B cell (primary cell): Measurements from ENCODE around the gene B4GALT1.

Experiments used
- EZH2 ChIP-seq: IDR thresholded peaks from 2 replicates; pipeline ENCODE4 v1.6.1; 2012; ENCODE audit warnings: borderline replicate concordance, low read depth, mild to moderate bottlenecking, moderate library complexity, low read length; ENCODE audit not compliant: insufficient read depth, poor library complexity, severe bottlenecking
- TF ChIP-seq, protein P1 (sequence below): fragments of 200-600 bp; IDR thresholded peaks from one replicate; pipeline ENCODE4 v1.8.0; 2022; ENCODE audit warnings: antibody characterized with exemption, mild to moderate bottlenecking

DNA sequence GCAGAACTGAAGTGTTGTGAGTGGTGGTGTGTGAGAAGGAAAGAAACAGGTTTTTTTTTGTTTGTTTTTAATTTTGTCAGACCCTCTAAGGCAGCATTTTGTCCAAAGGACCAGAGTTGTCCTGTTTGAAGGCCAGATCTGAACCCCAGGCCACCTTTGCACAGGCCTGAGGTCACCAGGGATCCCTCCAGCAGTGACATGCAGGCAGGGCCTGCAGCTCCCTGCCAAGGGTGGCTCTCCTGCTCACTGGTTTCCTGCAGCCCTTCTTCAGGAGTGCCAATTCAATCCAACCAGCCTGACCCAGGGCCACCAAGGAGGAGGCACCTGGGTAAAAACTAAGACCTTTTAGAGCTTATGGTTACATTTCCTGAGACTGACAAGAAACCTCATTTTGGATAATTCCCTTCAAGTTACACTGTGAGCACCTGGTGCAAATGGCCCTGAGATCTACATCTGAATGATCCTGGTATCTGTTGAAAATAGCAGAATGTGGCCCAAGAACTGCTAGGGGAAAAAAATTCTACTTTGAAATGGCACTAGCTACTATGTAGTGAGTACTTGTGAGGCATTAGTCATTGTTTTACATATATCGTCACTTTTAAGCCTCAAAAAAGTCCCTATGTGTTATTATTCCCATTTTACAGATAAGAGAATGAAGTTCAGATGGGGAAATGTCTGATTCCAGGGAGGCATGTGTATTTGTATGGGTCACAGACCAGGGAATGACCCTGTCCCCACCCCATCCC lies 57.1 kb downstream of the B4GALT1 start:
- TF ChIP-seq, protein P1, sequence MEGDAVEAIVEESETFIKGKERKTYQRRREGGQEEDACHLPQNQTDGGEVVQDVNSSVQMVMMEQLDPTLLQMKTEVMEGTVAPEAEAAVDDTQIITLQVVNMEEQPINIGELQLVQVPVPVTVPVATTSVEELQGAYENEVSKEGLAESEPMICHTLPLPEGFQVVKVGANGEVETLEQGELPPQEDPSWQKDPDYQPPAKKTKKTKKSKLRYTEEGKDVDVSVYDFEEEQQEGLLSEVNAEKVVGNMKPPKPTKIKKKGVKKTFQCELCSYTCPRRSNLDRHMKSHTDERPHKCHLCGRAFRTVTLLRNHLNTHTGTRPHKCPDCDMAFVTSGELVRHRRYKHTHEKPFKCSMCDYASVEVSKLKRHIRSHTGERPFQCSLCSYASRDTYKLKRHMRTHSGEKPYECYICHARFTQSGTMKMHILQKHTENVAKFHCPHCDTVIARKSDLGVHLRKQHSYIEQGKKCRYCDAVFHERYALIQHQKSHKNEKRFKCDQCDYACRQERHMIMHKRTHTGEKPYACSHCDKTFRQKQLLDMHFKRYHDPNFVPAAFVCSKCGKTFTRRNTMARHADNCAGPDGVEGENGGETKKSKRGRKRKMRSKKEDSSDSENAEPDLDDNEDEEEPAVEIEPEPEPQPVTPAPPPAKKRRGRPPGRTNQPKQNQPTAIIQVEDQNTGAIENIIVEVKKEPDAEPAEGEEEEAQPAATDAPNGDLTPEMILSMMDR = no peak
- TF ChIP-seq EZH2 = no peak
